Smooth muscle cell (in vitro differentiated cells): ENCODE measurements around the gene CPD. TPM values are rescaled to one million over a fixed set of nuclear protein-coding genes. Genes with fewer than 3 reads are reported as not detected.

Experiments used
- DNase-seq: peaks from one replicate; lab custom pipeline; 2025; ENCODE audit not compliant: unreplicated experiment; lab: John Stamatoyannopoulos, UW
- H2AFZ ChIP-seq: fragments of 200-600 bp; sonication (generic); 2 replicates; pipeline ENCODE4 v1.6.0; 2016; ENCODE audit warnings: antibody characterized with exemption, low read depth, mild to moderate bottlenecking
- H3F3A ChIP-seq: fragments of 200-600 bp; sonication (generic); 2 replicates; pipeline ENCODE4 v1.6.0; 2017; ENCODE audit warnings: antibody characterized with exemption, low read depth
- H3K27ac ChIP-seq: fragments of 200-600 bp; sonication (generic); 2 replicates; pipeline ENCODE4 v1.5.1; 2016; ENCODE audit warnings: low read depth, mild to moderate bottlenecking
- H3K27me3 ChIP-seq: fragments of 200-600 bp; sonication (generic); 2 replicates; pipeline ENCODE4 v1.6.1; 2016; ENCODE audit warnings: low read depth, mild to moderate bottlenecking
- H3K36me3 ChIP-seq: fragments of 200-600 bp; sonication (generic); 2 replicates; pipeline ENCODE4 v1.5.1; 2016; ENCODE audit warnings: low read depth
- H3K4me1 ChIP-seq: fragments of 200-600 bp; sonication (generic); 2 replicates; pipeline ENCODE4 v1.5.1; 2016; ENCODE audit warnings: low read depth
- H3K4me2 ChIP-seq: fragments of 200-600 bp; sonication (generic); 2 replicates; pipeline ENCODE4 v1.6.0; 2016; ENCODE audit warnings: mild to moderate bottlenecking
- H3K4me3 ChIP-seq: fragments of 200-600 bp; sonication (generic); 2 replicates; pipeline ENCODE4 v1.5.1; 2016; ENCODE audit warnings: mild to moderate bottlenecking
- H3K79me2 ChIP-seq: fragments of 200-600 bp; sonication (generic); 2 replicates; pipeline ENCODE4 v1.6.0; 2016; ENCODE audit warnings: low read depth, mild to moderate bottlenecking
- H3K9ac ChIP-seq: fragments of 200-600 bp; sonication (generic); 2 replicates; pipeline ENCODE4 v1.6.0; 2016; ENCODE audit warnings: low read depth
- H3K9me3 ChIP-seq: fragments of 200-600 bp; sonication (generic); replicated peaks from 2 replicates; pipeline ENCODE4 v1.5.1; 2016; ENCODE audit warnings: low read depth
- H4K20me1 ChIP-seq: fragments of 200-600 bp; sonication (generic); 2 replicates; pipeline ENCODE4 v1.6.0; 2016; ENCODE audit warnings: low read depth
- WGBS: methylation state at CpG from one replicate; pipeline ENCODE4 v1.1.7; 2016; ENCODE audit warnings: low lambda C conversion rate; 5-methylcytosine and 5-hydroxymethylcytosine counted together
- polyA plus RNA-seq: library from polyadenylated mRNA; unstranded; fragments of >200 nt; fragmentation: Nextera tagmentation; extraction: Ambion mirVana; gene quantifications from 2 replicates; pipeline ENCODE4 v1.2.1, GENCODE V29; 2016
- total RNA-seq: library from RNA; depleted of rRNA; stranded (reverse); fragments of >200 nt; gene quantifications from 2 replicates; pipeline ENCODE4 v1.2.3, GENCODE V29; 2014
- TF ChIP-seq, protein P1 (sequence below): fragments of 200-600 bp; sonication (generic); IDR thresholded peaks from 2 replicates; pipeline ENCODE4 v1.5.1; 2017; ENCODE audit warnings: borderline replicate concordance, mild to moderate bottlenecking, antibody characterized with exemption; ENCODE audit not compliant: insufficient read depth, poor library complexity, severe bottlenecking

The CPD gene
- total and polyA plus RNA-seq, 2 experiments from 2014 or later: 16.8 to 68.5 TPM

DNA sequence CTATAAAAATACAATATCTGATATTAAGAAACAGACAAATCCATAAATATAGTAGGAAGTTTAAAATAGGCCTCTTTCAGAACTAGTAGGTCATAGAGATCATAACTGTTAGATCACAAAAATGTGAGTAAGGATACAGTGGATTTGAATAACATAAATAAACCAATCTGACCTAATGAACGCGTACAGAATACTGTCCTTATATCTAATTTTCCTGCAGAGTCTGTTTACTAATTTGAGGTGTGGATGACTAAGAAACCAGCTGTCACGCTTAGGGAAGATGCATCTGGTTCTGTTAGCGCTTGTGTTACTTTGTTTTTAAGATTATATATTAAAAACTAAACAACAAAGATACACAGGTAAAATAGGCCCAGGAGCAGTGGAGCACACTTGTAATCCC is 14.8 kb downstream of the CPD start:
- TF ChIP-seq, protein P1, sequence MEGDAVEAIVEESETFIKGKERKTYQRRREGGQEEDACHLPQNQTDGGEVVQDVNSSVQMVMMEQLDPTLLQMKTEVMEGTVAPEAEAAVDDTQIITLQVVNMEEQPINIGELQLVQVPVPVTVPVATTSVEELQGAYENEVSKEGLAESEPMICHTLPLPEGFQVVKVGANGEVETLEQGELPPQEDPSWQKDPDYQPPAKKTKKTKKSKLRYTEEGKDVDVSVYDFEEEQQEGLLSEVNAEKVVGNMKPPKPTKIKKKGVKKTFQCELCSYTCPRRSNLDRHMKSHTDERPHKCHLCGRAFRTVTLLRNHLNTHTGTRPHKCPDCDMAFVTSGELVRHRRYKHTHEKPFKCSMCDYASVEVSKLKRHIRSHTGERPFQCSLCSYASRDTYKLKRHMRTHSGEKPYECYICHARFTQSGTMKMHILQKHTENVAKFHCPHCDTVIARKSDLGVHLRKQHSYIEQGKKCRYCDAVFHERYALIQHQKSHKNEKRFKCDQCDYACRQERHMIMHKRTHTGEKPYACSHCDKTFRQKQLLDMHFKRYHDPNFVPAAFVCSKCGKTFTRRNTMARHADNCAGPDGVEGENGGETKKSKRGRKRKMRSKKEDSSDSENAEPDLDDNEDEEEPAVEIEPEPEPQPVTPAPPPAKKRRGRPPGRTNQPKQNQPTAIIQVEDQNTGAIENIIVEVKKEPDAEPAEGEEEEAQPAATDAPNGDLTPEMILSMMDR: no peak
- Histone ChIP-seq H3F3A (no peaks in the 10 kb centered on the region), H3K9ac (no peak overlapping the region), H2AFZ (no peak overlapping the region), H3K4me3 (no peak overlapping the region), H4K20me1 (no peaks in the 10 kb centered on the region), H3K4me1 (no peaks in the 10 kb centered on the region), H3K9me3 (no peaks in the 10 kb centered on the region), H3K4me2 (no peak overlapping the region), H3K27ac (no peak overlapping the region), H3K27me3 (no peaks in the 10 kb centered on the region), H3K36me3 (no peaks in the 10 kb centered on the region), H3K79me2 (no peaks in the 10 kb centered on the region)
- WGBS: 90% methylated on average over 4 of the region's 4 CpGs
- DNase-seq: no peak

DNA sequence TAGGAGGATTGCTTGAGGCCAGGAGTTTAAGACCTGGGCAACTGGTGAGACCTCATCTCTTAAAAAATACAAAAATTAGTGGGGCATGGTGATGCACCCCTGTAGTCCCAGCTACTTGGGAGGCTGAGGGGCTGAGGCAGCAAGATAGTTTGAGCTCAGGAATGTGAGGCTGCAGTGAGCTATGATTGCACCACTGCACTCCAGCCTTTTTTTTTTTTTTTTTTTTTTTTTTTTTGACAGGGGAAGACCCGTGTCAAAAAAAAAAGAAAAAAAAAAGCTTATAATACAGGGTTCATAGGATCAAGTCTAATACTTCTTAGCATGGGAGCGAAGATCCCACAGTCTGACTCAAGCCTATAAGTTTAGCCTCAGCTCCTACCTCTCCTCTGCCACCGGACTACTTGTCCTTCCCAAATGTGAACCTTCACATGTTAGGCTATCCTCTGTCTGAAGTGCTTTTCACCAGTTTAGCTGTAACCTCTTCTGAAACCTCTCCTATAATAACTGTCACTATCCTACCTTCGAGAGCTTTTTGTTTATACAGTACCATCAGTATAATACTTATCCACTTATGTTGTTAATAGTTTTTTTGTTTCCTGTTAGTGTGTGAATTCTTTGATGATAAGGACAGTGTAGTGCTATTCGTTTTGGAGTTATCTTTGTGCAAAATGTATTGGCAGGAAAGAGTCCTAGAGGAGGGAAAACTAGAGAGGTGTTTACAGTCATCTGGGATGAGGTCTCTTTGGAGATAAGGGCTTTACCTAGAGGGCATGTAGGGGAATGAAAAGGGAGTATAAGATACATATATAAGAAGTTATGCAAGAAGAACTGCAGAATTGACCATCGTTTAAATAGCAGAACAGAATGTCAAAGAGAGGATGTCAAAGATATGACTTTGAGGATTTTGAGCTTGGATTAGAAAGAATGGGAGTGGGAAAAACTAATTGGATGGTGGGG is 15.5 kb downstream of the CPD start:
- no peaks in the 10 kb centered on the region for H3K9me3 ChIP-seq
- H3K27ac ChIP-seq: no peak overlapping the region
- H3K4me2 ChIP-seq: no peak overlapping the region
- WGBS: 77% methylated on average over 6 of the region's 6 CpGs
- H3F3A ChIP-seq: no peaks in the 10 kb centered on the region
- H2AFZ ChIP-seq: no peak overlapping the region
- no peak for DNase-seq
- H3K27me3 ChIP-seq: no peaks in the 10 kb centered on the region
- H3K36me3 ChIP-seq: no peaks in the 10 kb centered on the region
- no peaks in the 10 kb centered on the region for H3K79me2 ChIP-seq
- H3K4me1 ChIP-seq: no peaks in the 10 kb centered on the region
- no peak overlapping the region for H3K9ac ChIP-seq
- H3K4me3 ChIP-seq: no peak overlapping the region
- no peaks in the 10 kb centered on the region for H4K20me1 ChIP-seq
- TF ChIP-seq, protein P1: no peak

DNA sequence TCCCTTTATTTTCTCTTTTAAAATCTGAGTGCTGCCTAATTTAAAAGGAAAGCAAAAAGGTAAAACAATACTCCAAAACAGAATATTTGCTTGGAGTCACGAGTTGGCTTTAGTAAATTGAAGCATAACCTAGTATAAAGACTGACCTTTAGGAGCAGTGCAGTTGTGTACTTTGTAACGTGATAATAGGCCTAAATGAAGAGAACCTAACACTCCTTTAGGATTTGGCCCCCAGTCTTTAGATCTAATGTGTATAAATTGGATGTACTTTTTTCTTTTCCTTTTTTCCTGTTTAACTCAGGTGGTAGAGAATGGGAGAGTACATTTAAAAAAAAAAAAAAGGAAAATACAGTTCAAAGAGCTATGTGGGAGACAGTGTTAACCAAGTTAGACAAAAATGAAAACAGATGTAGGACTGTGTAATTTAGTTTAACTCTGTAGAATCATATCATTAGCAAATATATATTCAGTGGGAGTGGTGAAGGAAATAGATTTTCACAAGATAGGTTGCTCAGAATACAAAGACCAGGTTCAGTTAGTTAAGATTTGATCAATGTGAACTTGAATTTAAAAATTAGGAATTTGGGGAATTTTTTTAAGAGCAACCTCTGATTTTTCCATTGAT is 16.8 kb downstream of the CPD start:
- WGBS: 89% methylated on average over 2 of the region's 2 CpGs
- H3K9ac ChIP-seq: no peak overlapping the region
- no peak overlapping the region for H3K4me3 ChIP-seq
- H3K36me3 ChIP-seq: no peaks in the 10 kb centered on the region
- no peaks in the 10 kb centered on the region for H3K4me1 ChIP-seq
- no peak overlapping the region for H2AFZ ChIP-seq
- TF ChIP-seq, protein P1: no peak
- no peaks in the 10 kb centered on the region for H4K20me1 ChIP-seq
- no peaks in the 10 kb centered on the region for H3K79me2 ChIP-seq
- DNase-seq: no peak
- H3K27ac ChIP-seq: no peak overlapping the region
- no peaks in the 10 kb centered on the region for H3K9me3 ChIP-seq
- no peak overlapping the region for H3K4me2 ChIP-seq
- H3F3A ChIP-seq: no peaks in the 10 kb centered on the region
- no peaks in the 10 kb centered on the region for H3K27me3 ChIP-seq
